Naive thymus-derived CD4-positive, alpha-beta T cell (primary cell): ENCODE measurements around the gene LGI2. TPM values are rescaled to one million over a fixed set of nuclear protein-coding genes. Genes with fewer than 3 reads are reported as not detected.

Experiments used
- ATAC-seq: fragments of 150-1000 bp; cut with Tn5 transposase; 2 replicates; pipeline ENCODE4 v1.10.0; 2021; ENCODE audit warnings: mild to moderate bottlenecking, moderate library complexity
- CTCF ChIA-PET: fragments of 350-600 bp; sonication (Branson Sonifier 250); formaldehyde crosslinking; loops from one replicate; lab custom pipeline; 2021; ENCODE audit warnings: antibody characterized with exemption; lab: Charles Lee
- POLR2A ChIA-PET: fragments of 350-600 bp; sonication (Branson Sonifier 250); formaldehyde crosslinking; loops from one replicate; lab custom pipeline; 2021; ENCODE audit warnings: antibody characterized with exemption, inconsistent platforms; lab: Charles Lee
- DNase-seq, 9 donors: peaks; one replicate each; pipeline versions ENCODE4 v3.0.0 to v3.0.0-alpha.2; 2020 to 2022; ENCODE audit warnings: mixed read lengths in 1 of 9
- H3K27ac ChIP-seq: one replicate; pipeline ENCODE4 v1.7.0; 2013; ENCODE audit warnings: mild to moderate bottlenecking, low read depth, low read length, moderate library complexity
- H3K27me3 ChIP-seq, 2 donors: one replicate each; pipeline ENCODE4 v1.7.0; 2013; ENCODE audit warnings: low read length in 2 of 2, mild to moderate bottlenecking in 2 of 2, moderate library complexity in 2 of 2; ENCODE audit not compliant: control insufficient read depth in 2 of 2, insufficient read depth in 2 of 2
- H3K36me3 ChIP-seq, 3 experiments: 1 replicate in 2 of 3; 2 replicates in 1 of 3; pipeline ENCODE4 v1.7.0; 2013; ENCODE audit warnings: low read length in 3 of 3, mild to moderate bottlenecking in 3 of 3, moderate library complexity in 1 of 3; ENCODE audit not compliant: insufficient read depth in 3 of 3, control insufficient read depth in 2 of 3
- H3K4me1 ChIP-seq, 2 donors: one replicate each; pipeline ENCODE4 v1.7.0; 2013; ENCODE audit warnings: low read length in 2 of 2, mild to moderate bottlenecking in 2 of 2, moderate library complexity in 1 of 2; ENCODE audit not compliant: control insufficient read depth in 2 of 2, insufficient read depth in 2 of 2
- H3K4me3 ChIP-seq: 2 replicates; pipeline ENCODE4 v1.7.0; 2013; ENCODE audit warnings: mild to moderate bottlenecking, low read length
- H3K9me3 ChIP-seq, 3 experiments: 1 replicate in 2 of 3; 2 replicates in 1 of 3; pipeline ENCODE4 v1.7.0; 2013; ENCODE audit warnings: low read length in 3 of 3; ENCODE audit not compliant: control insufficient read depth in 2 of 3
- H3K27ac Mint-ChIP-seq, 9 donors: one replicate each; pipeline ENCODE4 v1.8.0; 2020 to 2022; ENCODE audit warnings: mixed read lengths in 9 of 9, mild to moderate bottlenecking in 8 of 9, moderate library complexity in 5 of 9, inconsistent platforms in 2 of 9
- H3K27me3 Mint-ChIP-seq, 5 donors: one replicate each; pipeline ENCODE4 v1.8.0; 2021 to 2022; ENCODE audit warnings: mixed read lengths in 5 of 5, mild to moderate bottlenecking in 1 of 5
- H3K36me3 Mint-ChIP-seq, 5 donors: one replicate each; pipeline ENCODE4 v1.8.0; 2020 to 2022; ENCODE audit warnings: mixed read lengths in 5 of 5, mild to moderate bottlenecking in 3 of 5, inconsistent platforms in 1 of 5
- H3K4me1 Mint-ChIP-seq, 7 donors: one replicate each; pipeline ENCODE4 v1.8.0; 2020 to 2022; ENCODE audit warnings: mixed read lengths in 7 of 7, mild to moderate bottlenecking in 3 of 7, inconsistent platforms in 1 of 7
- H3K4me3 Mint-ChIP-seq, 10 donors: one replicate each; pipeline ENCODE4 v1.8.0; 2020 to 2022; ENCODE audit warnings: mild to moderate bottlenecking in 10 of 10, mixed read lengths in 10 of 10, moderate library complexity in 6 of 10, inconsistent platforms in 2 of 10
- H3K9me3 Mint-ChIP-seq, 11 donors: one replicate each; pipeline ENCODE4 v1.8.0; 2020 to 2022; ENCODE audit warnings: mixed read lengths in 11 of 11, mild to moderate bottlenecking in 4 of 11, inconsistent platforms in 1 of 11, moderate library complexity in 1 of 11
- intact Hi-C, 2 donors: fragments of 100-400 bp; cut with micrococcal nuclease; formaldehyde crosslinking; loops; one replicate each; pipeline ENCODE4 v1.15.1; 2023
- polyA plus RNA-seq, 2 donors: library from polyadenylated mRNA; unstranded; fragments of 300-500 nt; fragmentation: Illumina TruSeq; gene quantifications; one replicate each; pipeline ENCODE4 v1.2.3, GENCODE V29; 2021
- total RNA-seq, 6 experiments: library from RNA in 5 of 6; stranded (reverse) in 5 of 6; gene quantifications; 1 replicate in 5 of 6; 2 replicates in 1 of 6; pipeline ENCODE4 v1.2.3 and lab custom pipeline; 2021 to 2026

The LGI2 gene
- total and polyA plus RNA-seq, 7 experiments from 2014 or later, result not detected

GRCh38 chr4:24971192-24971591 is 59.6 kb downstream of the LGI2 start:
- Mint-ChIP-seq H3K4me3 (no peak overlapping the region), H3K36me3 (peaks cover 0 to 3% (median 0%) of the 10 kb centered on the region in 5 donors), H3K9me3 (peaks cover 0 to 12% (median 3%) of the 10 kb centered on the region in 11 donors), H3K27ac (no peak overlapping the region), H3K4me1 (peaks cover 0 to 5% (median 0%) of the 10 kb centered on the region in 7 donors), H3K27me3 (peaks cover 4 to 28% (median 10%) of the 10 kb centered on the region in 5 donors)
- Histone ChIP-seq H3K27me3 (no peaks in the 10 kb centered on the region), H3K4me3 (no peak overlapping the region), H3K4me1 (no peaks in the 10 kb centered on the region), H3K27ac (no peak overlapping the region), H3K9me3 (peaks cover 0 to 1% (median 0%) of the 10 kb centered on the region in 3 experiments), H3K36me3 (no peaks in the 10 kb centered on the region)
- POLR2A ChIA-PET, result no interaction called here
- DNase-seq (no peak), ATAC-seq (no peak)
- intact Hi-C loops, result no loop called here
- CTCF ChIA-PET, result no interaction called here

GRCh38 chr4:24970635-24971034 is 60.1 kb downstream of the LGI2 start:
- no peak overlapping the region for H3K4me3 ChIP-seq
- Mint-ChIP-seq H3K4me3 (no peak overlapping the region), H3K4me1 (peaks cover 0 to 2% (median 0%) of the 10 kb centered on the region in 7 donors), H3K9me3 (peaks cover 0 to 18% (median 5%) of the 10 kb centered on the region in 11 donors), H3K27me3 (peaks cover 4 to 22% (median 9%) of the 10 kb centered on the region in 5 donors), H3K27ac (no peak overlapping the region), H3K36me3 (peaks cover 0 to 5% (median 0%) of the 10 kb centered on the region in 5 donors)
- no peaks in the 10 kb centered on the region for H3K4me1 ChIP-seq
- H3K36me3 ChIP-seq, result no peaks in the 10 kb centered on the region
- POLR2A ChIA-PET, result no interaction called here
- ATAC-seq (no peak), DNase-seq (no peak)
- H3K27me3 ChIP-seq, result no peaks in the 10 kb centered on the region
- H3K9me3 ChIP-seq, result peaks cover 0 to 7% (median 0%) of the 10 kb centered on the region in 3 experiments
- intact Hi-C loops, result no loop called here
- CTCF ChIA-PET, result no interaction called here
- H3K27ac ChIP-seq, result no peak overlapping the region

- CTCF ChIA-PET, result no interaction called here
- no peaks in the 10 kb centered on the region for H3K4me1 ChIP-seq
- DNase-seq, result no peak
- no peak overlapping the region for H3K27ac ChIP-seq
- intact Hi-C loops, result no loop called here
- H3K4me1 Mint-ChIP-seq, result peaks cover 0 to 2% (median 0%) of the 10 kb centered on the region in 7 donors
- peaks cover 0 to 5% (median 0%) of the 10 kb centered on the region in 5 donors for H3K36me3 Mint-ChIP-seq
- no peak overlapping the region for H3K4me3 Mint-ChIP-seq
- peaks cover 4 to 18% (median 8%) of the 10 kb centered on the region in 5 donors for H3K27me3 Mint-ChIP-seq
- POLR2A ChIA-PET, result no interaction called here
- H3K27ac Mint-ChIP-seq, result no peak overlapping the region
- no peak overlapping the region for H3K4me3 ChIP-seq
- ATAC-seq, result no peak
- peaks cover 0 to 8% (median 0%) of the 10 kb centered on the region in 3 experiments for H3K9me3 ChIP-seq
- H3K27me3 ChIP-seq, result no peaks in the 10 kb centered on the region
- H3K36me3 ChIP-seq, result no peaks in the 10 kb centered on the region
- H3K9me3 Mint-ChIP-seq, result peaks cover 0 to 22% (median 5%) of the 10 kb centered on the region in 11 donors
These were observed 60.6 kb downstream of the LGI2 start for GRCh38 chr4:24970191-24970590.

GRCh38 chr4:24969486-24969885 is 61.3 kb downstream of the LGI2 start:
- Mint-ChIP-seq H3K4me3 (no peak overlapping the region), H3K27me3 (peaks cover 0 to 11% (median 4%) of the 10 kb centered on the region in 5 donors), H3K27ac (no peak overlapping the region), H3K4me1 (no peaks in the 10 kb centered on the region), H3K36me3 (peaks cover 0 to 5% (median 0%) of the 10 kb centered on the region in 5 donors), H3K9me3 (peaks cover 0 to 29% (median 7%) of the 10 kb centered on the region in 11 donors)
- Histone ChIP-seq H3K27ac (no peak overlapping the region), H3K9me3 (peaks cover 0 to 8% (median 0%) of the 10 kb centered on the region in 3 experiments), H3K36me3 (no peaks in the 10 kb centered on the region), H3K4me3 (no peak overlapping the region), H3K4me1 (no peaks in the 10 kb centered on the region), H3K27me3 (no peaks in the 10 kb centered on the region)
- no peak for ATAC-seq
- intact Hi-C loops, result no loop called here
- no peak for DNase-seq
- ChIA-PET POLR2A (no interaction called here), CTCF (no interaction called here)

GRCh38 chr4:24968992-24969391 is 61.8 kb downstream of the LGI2 start:
- H3K9me3 Mint-ChIP-seq, result peaks cover 0 to 34% (median 10%) of the 10 kb centered on the region in 11 donors
- H3K36me3 ChIP-seq, result no peaks in the 10 kb centered on the region
- peaks cover 0 to 6% (median 3%) of the 10 kb centered on the region in 5 donors for H3K27me3 Mint-ChIP-seq
- H3K4me3 Mint-ChIP-seq, result no peak overlapping the region
- H3K4me1 Mint-ChIP-seq, result no peaks in the 10 kb centered on the region
- H3K4me1 ChIP-seq, result no peaks in the 10 kb centered on the region
- intact Hi-C loops, result no loop called here
- ChIA-PET CTCF (no interaction called here), POLR2A (no interaction called here)
- DNase-seq, result no peak
- H3K27ac Mint-ChIP-seq, result no peak overlapping the region
- H3K27ac ChIP-seq, result no peak overlapping the region
- H3K36me3 Mint-ChIP-seq, result peaks cover 0 to 5% (median 0%) of the 10 kb centered on the region in 5 donors
- H3K9me3 ChIP-seq, result peaks cover 0 to 8% (median 0%) of the 10 kb centered on the region in 3 experiments
- no peak for ATAC-seq
- no peak overlapping the region for H3K4me3 ChIP-seq
- H3K27me3 ChIP-seq, result no peaks in the 10 kb centered on the region

- H3K36me3 Mint-ChIP-seq, result peaks cover 0 to 5% (median 0%) of the 10 kb centered on the region in 5 donors
- H3K4me3 Mint-ChIP-seq, result no peak overlapping the region
- ChIA-PET CTCF (interaction anchor here (0.7 kb wide), 1 partner anchor 139 kb away, joined by 3 read pairs; no protein-coding TSS in a partner anchor), POLR2A (no interaction called here)
- Histone ChIP-seq H3K27me3 (no peaks in the 10 kb centered on the region), H3K36me3 (no peaks in the 10 kb centered on the region), H3K27ac (no peak overlapping the region), H3K4me1 (no peaks in the 10 kb centered on the region), H3K9me3 (peaks cover 0 to 8% (median 0%) of the 10 kb centered on the region in 3 experiments), H3K4me3 (no peak overlapping the region)
- intact Hi-C loops, result no loop called here
- H3K9me3 Mint-ChIP-seq, result peaks cover 0 to 41% (median 11%) of the 10 kb centered on the region in 11 donors
- no peak for ATAC-seq
- no peak overlapping the region for H3K27ac Mint-ChIP-seq
- DNase-seq, result no peak
- no peaks in the 10 kb centered on the region for H3K4me1 Mint-ChIP-seq
- H3K27me3 Mint-ChIP-seq, result peaks cover 0 to 6% (median 0%) of the 10 kb centered on the region in 5 donors
These were observed 62.5 kb downstream of the LGI2 start for GRCh38 chr4:24968278-24968677.

GRCh38 chr4:24967346-24967745 is 63.4 kb downstream of the LGI2 start:
- ATAC-seq (no peak), DNase-seq (no peak)

More at GRCh38 chr4:24967346-24967745, 63.4 kb downstream of the LGI2 start:
- no peak overlapping the region for H3K27ac ChIP-seq
- H3K4me3 Mint-ChIP-seq, result no peak overlapping the region
- H3K27ac Mint-ChIP-seq, result no peak overlapping the region
- intact Hi-C loops, result no loop called here
- H3K9me3 Mint-ChIP-seq, result peaks cover 0 to 47% (median 12%) of the 10 kb centered on the region in 11 donors
- H3K36me3 Mint-ChIP-seq, result peaks cover 0 to 5% (median 0%) of the 10 kb centered on the region in 5 donors
- CTCF ChIA-PET, result no interaction called here
- no peaks in the 10 kb centered on the region for H3K27me3 ChIP-seq
- H3K36me3 ChIP-seq, result no peaks in the 10 kb centered on the region
- H3K4me1 Mint-ChIP-seq, result no peaks in the 10 kb centered on the region
- POLR2A ChIA-PET, result no interaction called here
- no peaks in the 10 kb centered on the region for H3K4me1 ChIP-seq
- peaks cover 0 to 1% (median 0%) of the 10 kb centered on the region in 5 donors for H3K27me3 Mint-ChIP-seq
- H3K9me3 ChIP-seq, result peaks cover 0 to 8% (median 0%) of the 10 kb centered on the region in 3 experiments
- no peak overlapping the region for H3K4me3 ChIP-seq
